Fibroblast of skin of left biceps (primary cell): ENCODE measurements around the gene TCEAL1.
"Not testable (repeated sequence)": the region's sequence is repeated elsewhere in the genome, so short reads cannot be mapped to it uniquely, and the experiment has no call there.

Source experiments
- DNase-seq, 2 experiments: peaks; one replicate each; pipeline ENCODE4 v3.0.0-alpha.2; 2013; ENCODE audit warnings: low read depth in 2 of 2

The TCEAL1 gene

GRCh38 chrX:103635436-103635835 lies 6.7 kb downstream of the TCEAL1 start:
- no peak for DNase-seq

DNA sequence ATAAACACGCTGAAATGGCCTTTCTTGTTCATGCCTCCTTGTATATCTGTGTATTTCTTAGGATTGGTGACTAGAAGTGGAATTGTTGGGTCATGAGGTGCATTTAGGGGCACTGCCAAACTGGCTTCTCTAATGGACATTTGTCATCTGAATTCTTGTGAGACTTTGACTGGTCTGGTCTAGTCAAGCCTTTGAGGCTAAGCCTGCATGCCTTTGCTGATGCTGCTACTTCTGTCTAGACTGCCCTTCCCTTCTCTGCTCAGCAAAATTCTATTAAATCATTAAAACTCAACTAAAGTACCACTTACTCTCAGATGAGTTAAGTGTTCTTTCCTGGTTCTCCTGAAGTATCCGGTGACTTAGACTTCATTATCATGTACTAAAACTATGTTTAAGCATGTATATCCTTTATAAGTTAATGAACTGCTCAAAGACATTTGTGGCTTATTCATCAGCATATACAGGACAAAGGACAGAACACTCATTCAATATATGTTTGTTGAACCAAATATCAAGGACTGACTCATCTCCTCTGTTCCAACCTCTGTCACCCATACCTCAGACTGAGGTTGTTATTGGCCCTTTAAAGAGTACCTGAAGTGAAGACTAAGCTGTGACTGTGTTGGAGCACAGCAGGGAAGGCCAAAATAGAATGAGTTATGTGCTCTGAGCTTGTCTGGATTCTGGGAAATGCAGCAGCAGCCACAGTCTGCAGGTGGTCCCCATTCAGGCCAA lies 9.0 kb downstream of the TCEAL1 start:
- no peak for DNase-seq

- DNase-seq = not testable (repeated sequence)
Measured at GRCh38 chrX:103638479-103639346, 9.9 kb downstream of the TCEAL1 start.

DNA sequence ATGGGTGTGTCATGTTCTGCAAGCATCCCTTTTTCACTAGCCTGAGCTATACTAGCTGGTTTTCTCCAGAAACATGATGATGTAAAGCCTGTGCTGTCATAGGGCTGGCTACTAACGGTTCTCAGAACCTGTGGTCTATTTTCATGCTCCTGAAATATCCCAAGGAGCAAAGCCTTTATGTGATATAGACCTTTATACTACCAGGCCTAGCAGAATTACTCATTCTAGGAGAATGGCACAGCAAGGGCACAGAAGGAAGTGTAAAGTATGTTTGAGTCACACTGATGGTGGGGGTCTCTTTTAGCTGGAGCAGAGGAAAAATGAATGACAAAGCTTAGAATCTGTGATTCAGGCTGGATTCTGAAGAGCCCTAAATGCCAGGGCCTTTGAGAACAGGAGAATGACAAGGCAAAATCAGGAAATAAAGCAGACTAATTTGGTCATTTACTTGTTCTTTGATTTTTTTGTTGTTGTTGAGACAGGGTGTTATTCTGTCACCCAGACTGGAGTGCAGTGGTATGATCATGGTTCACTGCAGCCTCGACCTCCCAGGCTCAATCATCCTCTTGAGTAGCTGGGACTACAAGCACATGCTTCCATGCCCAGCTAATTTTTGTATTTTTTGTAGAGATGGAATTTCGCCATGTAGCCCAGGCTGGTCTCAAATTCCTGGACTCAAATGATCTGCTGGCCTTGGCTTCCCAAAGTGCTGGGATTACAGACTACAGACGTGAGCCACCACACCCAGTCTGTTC lies 11.8 kb downstream of the TCEAL1 start:
- DNase-seq = no peak

DNA sequence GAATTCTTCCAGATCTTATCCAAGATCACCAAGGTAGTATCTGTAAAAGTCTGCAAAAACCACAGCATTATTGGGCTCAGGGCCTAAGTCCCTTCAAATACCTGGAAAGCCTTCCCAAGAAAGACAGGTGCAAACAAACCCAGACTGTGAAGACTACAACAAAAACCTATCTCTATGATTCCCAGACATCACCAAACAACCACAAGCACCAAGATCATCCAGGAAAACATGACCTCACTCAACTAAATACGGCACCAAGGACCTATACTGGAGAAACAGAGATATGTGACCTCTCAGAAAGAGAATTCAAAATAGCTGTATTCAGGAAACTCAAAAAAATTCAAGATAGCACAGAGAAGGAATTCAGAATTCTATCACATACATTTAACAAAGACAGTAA lies 15.3 kb downstream of the TCEAL1 start:
- no peak for DNase-seq

DNA sequence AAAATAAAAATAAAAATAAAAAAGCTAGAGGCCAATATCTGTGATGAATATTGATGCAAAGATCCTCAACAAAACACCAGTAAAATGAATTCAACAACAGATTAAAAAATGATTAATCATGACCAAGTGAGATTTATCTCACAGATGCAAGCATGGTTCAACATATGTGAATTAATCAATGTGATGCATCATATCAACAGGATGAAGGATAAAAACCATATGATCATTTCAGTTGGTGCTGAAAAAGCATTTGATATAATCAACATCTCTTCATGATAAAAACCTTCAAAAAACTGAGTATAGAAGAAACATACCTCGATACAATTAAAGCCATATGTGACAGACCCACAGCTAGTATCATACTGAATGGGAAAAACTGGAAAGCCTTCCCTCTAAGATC lies 18.9 kb downstream of the TCEAL1 start:
- DNase-seq = no peak

- DNase-seq = no peak
Measured at GRCh38 chrX:103651151-103651773, 22.5 kb downstream of the TCEAL1 start.

- DNase-seq = not testable (repeated sequence)
Measured at GRCh38 chrX:103655230-103656000, 26.6 kb downstream of the TCEAL1 start.

DNA sequence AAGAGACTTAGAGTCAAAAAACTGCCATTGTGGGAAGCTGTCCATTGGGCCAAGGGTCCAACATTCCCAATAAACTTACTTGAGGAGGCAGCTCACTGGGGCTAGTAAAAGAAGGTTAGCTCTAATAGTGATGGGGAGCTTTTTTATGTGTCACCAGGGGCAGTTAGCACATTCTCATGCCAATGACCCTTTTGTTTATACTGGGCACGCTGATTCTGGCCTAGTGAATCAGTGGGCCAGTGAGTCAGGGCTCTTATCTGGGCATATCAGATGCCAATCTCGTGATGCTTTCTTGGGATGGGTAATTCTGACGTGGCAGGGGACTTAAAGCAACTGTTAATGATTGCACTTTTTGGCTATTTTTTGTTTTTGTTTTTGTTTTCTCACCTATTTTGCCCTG lies 27.8 kb downstream of the TCEAL1 start:
- DNase-seq = no peak

DNA sequence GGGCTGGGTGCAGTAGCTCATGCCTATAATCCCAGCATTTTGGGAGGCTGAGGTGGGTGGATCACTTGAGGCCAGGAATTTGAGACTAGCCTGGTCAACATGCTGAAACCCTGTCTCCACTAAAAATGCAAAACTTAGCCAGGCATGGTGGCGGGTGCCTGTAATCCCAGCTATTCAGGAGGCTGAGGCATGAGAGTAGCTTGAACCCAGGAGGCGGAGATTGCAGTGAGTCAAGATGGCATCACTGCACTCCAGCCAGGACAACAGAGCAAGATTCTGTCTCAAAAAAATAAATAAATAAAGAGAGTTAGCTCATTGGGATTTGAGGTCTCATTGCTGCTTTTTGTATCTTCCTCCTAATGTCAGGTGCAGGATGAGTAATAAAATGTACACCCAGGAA lies 28.3 kb downstream of the TCEAL1 start:
- not testable (repeated sequence) for DNase-seq

- DNase-seq = no peak
Measured at GRCh38 chrX:103658681-103659433, 30.1 kb downstream of the TCEAL1 start.

GRCh38 chrX:103659460-103659859 lies 30.7 kb downstream of the TCEAL1 start:
- not testable (repeated sequence) for DNase-seq

GRCh38 chrX:103663981-103664762 lies 35.4 kb downstream of the TCEAL1 start:
- no peak for DNase-seq

DNA sequence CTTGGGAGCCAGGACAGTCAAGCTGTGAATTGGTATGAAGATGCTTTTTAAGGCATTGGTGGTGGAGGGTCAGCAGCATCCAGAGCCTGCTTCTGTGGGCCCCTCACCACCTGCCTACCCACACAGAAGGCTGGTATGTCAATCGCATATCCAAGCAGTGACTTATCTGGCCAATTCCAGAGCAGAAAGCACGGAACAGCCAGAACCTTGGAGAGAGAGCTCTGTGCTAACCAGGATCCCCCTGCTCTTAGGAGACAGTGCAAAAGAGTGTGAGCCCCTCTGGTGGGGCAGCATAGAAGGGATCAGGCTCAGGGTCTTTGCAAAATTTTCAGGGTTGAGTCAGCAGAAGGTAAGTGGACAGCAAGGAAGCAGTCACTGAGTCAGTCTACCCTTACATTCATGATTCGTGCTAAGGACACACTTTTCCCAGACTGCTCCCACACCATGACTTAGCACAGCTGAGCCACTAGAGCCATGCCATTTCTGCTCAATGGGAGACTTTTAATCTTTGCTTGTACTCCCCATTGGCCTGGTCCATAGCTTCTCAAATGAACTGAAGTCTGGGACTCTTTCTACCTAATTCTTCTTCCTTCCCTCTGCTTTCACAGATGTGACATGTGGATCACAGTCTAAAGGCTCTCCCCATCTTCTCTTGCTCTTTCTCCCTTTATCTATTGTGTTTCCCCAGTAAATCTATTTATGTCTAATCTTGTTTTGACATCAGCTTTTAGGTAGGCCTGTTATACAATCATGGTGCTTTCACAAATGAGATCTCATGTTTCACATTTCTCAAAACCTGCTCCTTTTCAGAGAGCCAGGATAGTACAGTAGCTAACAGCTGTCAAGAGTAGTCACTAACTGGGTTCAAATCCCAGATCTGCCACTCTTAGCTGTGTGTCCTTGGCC lies 37.7 kb downstream of the TCEAL1 start:
- no peak for DNase-seq

GRCh38 chrX:103669745-103670144 lies 41.0 kb downstream of the TCEAL1 start:
- DNase-seq = no peak

- DNase-seq = no peak
Measured at GRCh38 chrX:103674531-103675454, 46.0 kb downstream of the TCEAL1 start.
